GM18498 (cell line): ENCODE results near the gene ETHE1.

Experiments used
- ATAC-seq: cut with Tn5 transposase; IDR thresholded peaks from one replicate; pipeline ENCODE4 v1.9.1; 2021; ENCODE audit warnings: mild to moderate bottlenecking, moderate library complexity; ENCODE audit not compliant: unreplicated experiment

Gene ETHE1

DNA sequence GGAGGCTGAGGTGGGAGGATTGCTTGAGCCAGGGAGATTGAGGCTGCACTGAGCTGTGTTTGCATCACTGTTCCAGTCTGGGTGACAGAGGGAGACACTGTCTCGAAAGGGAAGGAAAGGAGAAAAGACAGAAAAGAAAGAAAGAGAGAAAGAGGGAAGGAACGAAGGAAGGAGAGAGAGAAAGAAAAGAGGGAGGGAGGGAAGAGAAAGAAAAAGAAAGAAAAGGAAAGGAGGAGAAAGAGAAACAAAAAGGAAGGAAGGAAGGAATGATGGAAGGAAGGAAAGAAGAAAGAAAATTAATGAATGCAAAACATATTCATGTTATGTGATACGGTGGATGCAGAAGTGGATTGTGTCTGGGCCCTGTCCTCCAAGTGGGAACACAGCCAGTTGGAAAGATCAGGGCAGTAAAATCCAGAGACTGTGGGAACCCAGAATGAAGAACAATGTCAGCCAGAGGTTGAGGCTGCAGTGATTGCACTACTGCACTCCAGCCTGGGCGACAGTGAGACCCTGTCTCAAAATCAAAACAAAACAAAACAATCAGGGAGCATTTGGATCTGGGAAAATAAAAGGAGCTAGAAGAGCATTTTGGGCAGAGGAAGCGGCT lies 28.7 kb downstream of the ETHE1 start:
- ATAC-seq, result no peak

DNA sequence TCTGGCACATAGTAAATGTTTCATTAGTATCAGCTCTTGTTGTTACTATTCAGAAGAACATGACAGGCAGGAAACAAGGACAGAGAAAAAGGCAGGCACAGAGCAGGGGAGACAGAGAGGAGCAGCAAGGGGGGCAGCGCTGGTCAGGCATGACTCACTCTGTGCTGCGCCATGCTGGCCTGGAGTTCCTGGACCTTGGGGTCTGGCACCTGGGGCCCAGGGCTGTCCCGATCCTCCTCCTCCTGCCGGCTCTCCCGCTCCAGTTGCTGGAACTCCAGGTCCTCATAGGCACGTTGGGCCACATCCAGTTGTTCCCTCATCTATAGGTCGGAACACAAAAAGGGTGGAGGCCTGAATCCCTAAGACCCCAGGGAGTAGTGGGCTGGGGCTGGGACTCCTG lies 30.0 kb downstream of the ETHE1 start:
- ATAC-seq, result no peak

- no peak for ATAC-seq
Observed at GRCh38 chr19:43495082-43495481, 31.9 kb downstream of the ETHE1 start.

DNA sequence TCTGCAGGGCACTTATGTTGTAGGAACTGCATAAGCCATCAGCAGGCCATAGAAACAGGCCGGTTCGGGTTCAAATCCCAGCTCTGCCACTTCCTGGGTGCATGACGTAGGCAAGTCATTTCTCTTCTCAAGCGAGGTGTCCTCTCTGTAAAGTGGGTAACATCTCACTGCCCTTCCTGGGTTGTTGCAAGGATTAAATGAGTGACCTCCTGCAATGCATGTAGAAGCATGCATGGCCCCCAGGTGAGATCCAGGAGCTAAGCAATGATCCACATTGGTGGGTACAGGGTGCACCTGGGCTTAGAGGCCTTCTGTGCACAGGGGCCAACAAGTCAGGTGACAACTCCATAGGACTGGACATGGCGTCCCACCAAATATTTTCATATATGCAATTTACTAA lies 36.2 kb downstream of the ETHE1 start:
- no peak for ATAC-seq

DNA sequence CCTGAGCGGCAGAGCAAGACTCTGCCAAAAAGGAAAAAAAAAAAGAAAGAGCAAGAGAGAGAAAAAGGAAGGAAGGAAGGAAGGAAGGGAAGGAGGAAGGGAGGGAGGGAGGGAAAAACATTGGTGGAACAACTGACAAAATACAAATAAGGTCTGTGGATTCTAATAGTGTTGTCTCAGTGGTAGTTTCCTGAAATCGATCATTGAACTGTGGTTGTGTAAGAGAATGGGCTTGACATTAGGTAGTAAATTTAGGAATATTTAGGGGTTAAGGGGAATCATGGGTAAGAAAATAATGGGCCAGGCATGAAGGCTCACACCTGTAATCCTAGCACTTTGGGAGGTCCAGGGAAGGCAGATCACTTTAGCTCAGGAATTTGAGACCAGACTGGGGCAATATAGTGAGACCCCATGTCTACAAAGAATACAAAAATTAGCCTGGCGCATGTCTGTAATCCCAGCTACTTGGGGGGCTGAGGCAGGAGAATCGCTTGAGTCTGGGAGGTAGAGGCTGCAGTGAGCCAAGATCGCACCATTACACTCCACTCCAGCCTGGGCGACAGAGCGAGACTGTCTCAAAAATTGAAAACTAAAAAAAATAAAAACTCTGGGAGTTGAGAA lies 36.9 kb downstream of the ETHE1 start:
- ATAC-seq, result no peak

DNA sequence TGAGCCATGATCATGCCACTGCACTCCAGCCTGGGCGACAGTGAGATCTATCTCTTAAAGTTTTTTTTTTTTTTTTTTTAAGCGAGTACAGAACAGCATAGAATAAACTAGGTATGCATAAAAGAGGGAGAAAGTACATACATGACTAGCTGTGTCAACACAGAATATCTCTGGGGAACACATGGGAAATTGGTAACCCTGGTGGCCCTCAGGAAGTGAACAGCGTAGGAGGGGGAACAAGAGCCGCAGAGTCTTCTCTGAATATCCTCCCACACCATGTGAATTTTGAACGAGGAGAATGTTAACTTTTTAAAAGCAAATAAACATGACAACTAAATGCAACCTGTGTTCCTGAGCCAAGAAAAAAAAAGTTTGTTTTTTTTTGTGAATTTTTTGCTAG lies 37.7 kb downstream of the ETHE1 start:
- no peak for ATAC-seq

- ATAC-seq, result no peak
Observed at GRCh38 chr19:43488179-43488578, 38.8 kb downstream of the ETHE1 start.

DNA sequence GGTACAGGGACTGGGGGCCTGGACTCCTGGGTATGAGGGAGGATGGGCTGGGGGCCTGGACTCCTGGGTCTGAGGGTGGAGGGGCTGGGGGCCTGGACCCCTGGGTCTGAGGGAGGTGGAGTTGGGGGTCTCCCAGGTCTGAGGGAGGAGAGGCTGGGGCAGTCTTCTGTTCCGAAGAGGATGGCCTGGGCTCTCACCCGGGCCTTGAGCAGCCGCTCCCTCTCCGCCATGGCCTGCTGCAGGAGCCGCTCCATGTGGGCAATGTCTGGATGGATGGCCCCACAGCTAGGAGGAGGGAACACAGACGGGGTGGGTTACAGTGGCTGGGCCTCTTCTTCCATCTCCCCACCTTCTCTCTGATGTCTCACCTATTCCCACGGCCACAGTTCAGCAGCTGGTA lies 40.6 kb downstream of the ETHE1 start:
- no peak for ATAC-seq

- no peak for ATAC-seq
Observed at GRCh38 chr19:43485951-43486350, 41.0 kb downstream of the ETHE1 start.

DNA sequence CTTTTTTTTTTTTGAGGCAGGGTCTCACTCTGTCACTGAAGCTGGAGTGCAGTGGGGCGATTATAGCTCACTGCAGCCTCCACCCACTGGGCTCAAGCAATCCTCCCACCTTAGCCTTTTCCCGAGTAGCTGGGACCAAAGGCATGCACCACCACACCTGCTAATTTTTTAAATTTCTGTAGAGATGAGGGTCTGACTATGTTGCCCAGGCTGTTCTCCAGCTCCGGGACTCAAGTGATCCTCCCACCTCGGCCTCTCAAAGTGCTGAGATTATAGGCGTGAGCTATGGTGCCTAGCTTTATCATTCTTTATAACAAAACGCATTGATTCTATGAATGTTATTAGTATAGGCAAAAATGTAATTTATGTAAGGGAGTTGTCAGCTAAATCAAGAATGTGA lies 43.7 kb downstream of the ETHE1 start:
- ATAC-seq, result no peak

- no peak for ATAC-seq
Observed at GRCh38 chr19:43482193-43482592, 44.8 kb downstream of the ETHE1 start.

GRCh38 chr19:43481701-43482100 lies 45.3 kb downstream of the ETHE1 start:
- ATAC-seq, result no peak

DNA sequence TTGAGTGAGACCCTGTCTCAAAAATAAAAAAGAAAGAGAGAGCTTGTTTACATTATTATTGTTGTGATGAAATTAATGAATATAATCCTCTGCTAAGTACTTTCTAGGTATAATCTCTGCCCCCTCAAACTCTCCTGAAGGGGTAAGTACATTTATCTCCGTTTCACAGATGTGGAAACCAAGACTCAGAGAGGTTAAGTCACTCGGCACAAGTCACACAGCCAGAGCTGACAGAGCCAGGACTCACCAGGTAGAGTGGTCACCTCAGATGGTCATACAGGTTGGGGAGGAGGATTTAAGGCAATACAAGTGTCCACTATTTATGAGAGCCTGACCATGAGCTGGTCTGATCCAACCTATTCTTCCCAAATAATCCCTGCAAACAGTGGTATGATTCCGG lies 46.4 kb downstream of the ETHE1 start:
- no peak for ATAC-seq

- no peak for ATAC-seq
Observed at GRCh38 chr19:43479961-43480561, 46.9 kb downstream of the ETHE1 start.

GRCh38 chr19:43479226-43479625 lies 47.8 kb downstream of the ETHE1 start:
- no peak for ATAC-seq

- no peak for ATAC-seq
Observed at GRCh38 chr19:43478323-43478722, 48.7 kb downstream of the ETHE1 start.

DNA sequence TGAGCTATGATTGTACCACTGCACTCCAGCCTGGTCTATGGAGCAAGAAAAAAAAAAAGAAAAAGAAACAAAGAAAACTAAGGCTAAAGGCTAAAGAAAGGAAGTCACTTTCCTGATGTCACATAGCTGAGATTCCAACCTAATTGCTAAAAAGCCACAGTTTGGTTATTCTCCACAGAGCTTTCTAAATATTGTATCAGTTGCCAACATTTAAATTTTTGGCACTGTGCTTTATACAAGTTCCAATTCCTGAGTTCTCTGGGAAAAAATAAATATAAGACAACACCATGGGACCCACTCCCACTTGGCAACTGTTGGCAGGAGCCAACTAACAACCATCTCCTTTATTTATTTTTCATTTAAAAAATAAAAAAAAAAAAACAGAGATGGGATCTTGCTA lies 50.4 kb downstream of the ETHE1 start:
- ATAC-seq, result no peak

DNA sequence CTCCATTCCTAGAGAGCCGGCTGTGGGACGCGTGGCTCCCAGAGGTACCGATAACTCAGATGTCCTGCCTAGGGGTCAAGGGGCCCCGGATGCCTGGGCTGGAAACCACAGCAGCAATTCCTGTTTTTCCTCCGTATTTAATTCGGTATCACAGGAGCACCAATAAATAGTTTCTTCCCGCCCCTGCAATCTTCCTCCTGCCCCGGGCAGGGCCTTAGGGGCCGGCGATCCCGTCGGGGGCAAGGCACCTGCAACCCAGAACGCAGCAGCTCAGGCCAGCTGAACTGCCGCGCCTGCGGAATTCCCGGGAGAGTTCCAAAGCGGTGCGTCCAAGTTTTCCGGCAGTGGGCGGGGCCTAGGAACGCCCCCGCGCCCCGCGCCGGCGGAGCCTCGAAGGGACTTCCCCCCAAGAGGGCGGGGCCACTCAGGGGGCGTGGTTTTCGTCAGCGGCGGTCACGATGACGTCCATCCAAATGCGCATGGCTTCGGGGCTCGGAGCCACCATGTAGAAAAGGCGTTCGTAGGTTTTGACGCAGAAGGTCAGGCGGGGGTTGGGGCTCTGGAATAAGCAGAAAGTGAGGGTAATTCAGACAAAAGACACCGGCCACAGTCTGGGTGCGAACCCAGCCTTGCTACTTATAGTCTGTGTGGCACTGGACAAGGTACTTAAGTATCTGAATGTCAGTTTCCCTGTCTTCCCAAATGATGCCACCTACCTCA lies 51.9 kb downstream of the ETHE1 start:
- ATAC-seq, result peak; percentile 78

DNA sequence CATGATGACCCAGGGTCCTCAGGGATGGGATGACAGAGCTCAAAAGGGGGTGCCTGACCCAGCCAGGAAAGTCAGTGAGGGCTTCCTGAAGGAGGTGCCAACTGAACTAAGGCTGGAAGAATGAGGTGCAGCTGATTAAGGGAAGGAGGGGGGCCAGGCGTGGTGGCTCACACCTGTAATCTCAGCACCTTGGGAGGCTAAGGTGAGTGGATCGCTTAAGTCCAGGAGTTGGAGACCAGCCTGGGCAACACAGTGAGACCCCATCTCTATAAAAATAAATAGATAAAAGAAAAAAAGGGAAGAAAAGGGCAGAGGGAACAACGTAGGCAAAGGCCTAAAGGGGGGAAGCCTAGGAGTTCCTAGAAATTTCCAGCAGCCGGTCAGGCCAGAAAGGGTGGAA lies 52.5 kb downstream of the ETHE1 start:
- ATAC-seq, result no peak

GRCh38 chr19:43471091-43471490 lies 55.9 kb downstream of the ETHE1 start:
- ATAC-seq, result no peak

- no peak for ATAC-seq
Observed at GRCh38 chr19:43470288-43470687, 56.7 kb downstream of the ETHE1 start.

DNA sequence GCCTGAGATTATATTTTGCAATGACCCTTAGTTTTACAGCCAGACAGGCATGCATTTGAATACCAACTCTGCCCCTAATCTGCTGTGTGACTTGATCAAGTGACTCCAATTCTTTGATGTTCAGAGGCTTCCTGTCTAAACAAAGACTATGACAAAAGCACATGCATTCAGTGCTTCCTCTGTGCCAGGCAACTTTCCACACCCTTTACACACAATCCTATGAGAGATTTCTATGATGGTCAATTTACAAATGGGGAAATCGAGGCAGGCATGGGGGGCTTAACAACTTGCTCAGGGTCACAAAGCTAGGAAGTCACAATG lies 57.9 kb downstream of the ETHE1 start:
- ATAC-seq, result no peak
